Spinal cord (tissue), 10 donors: ENCODE data around the gene FAM136A. TPM values are rescaled to one million over a fixed set of nuclear protein-coding genes. Genes with fewer than 3 reads are reported as not detected.

ENCODE experiments used
- DNase-seq, 6 donors: peaks; one replicate each; pipeline versions ENCODE4 v3.0.0 to v3.0.0-alpha.2; 2013 to 2015; ENCODE audit warnings: low spot score in 6 of 6, low read depth in 4 of 6
- H3K27ac ChIP-seq: one replicate; pipeline ENCODE4 v1.5.1; 2013; ENCODE audit warnings: low read depth, low read length, control low read depth
- H3K27me3 ChIP-seq: one replicate; pipeline ENCODE4 v1.6.1; 2013; ENCODE audit warnings: low read length; ENCODE audit not compliant: control insufficient read depth, insufficient read depth
- H3K36me3 ChIP-seq: one replicate; pipeline ENCODE4 v1.6.1; 2013; ENCODE audit warnings: low read length; ENCODE audit not compliant: control insufficient read depth, insufficient read depth
- H3K4me1 ChIP-seq: one replicate; pipeline ENCODE4 v1.6.1; 2013; ENCODE audit warnings: low read length; ENCODE audit not compliant: control insufficient read depth, insufficient read depth
- H3K4me3 ChIP-seq: one replicate; pipeline ENCODE4 v1.5.1; 2013; ENCODE audit warnings: low read depth, low read length, control low read depth
- H3K9me3 ChIP-seq: one replicate; pipeline ENCODE4 v1.6.1; 2013; ENCODE audit warnings: low read length; ENCODE audit not compliant: control insufficient read depth, insufficient read depth
- WGBS: methylation state at CpG from one replicate; pipeline ENCODE4 v1.1.5; 2013; ENCODE audit warnings: missing lambda C conversion rate; ENCODE audit not compliant: insufficient coverage; 5-methylcytosine and 5-hydroxymethylcytosine counted together
- polyA plus RNA-seq, 2 donors: library from polyadenylated mRNA; unstranded; fragments of 120-200 nt; gene quantifications; one replicate each; pipeline ENCODE4 v1.2.1, GENCODE V29; 2013; ENCODE audit not compliant: insufficient read length in 2 of 2
- total RNA-seq, 2 donors: library from RNA; depleted of rRNA in 1 of 2; stranded (reverse); fragments of 120-200 nt in 1 of 2; fragments of >200 nt in 1 of 2; gene quantifications; one replicate each; pipeline versions ENCODE4 v1.2.3 to v1.2.4, GENCODE V29; 2013 to 2014
- donor health status: healthy.

Gene FAM136A
- total and polyA plus RNA-seq, 4 donors = 27.4 to 44.1 (median 40.0) TPM

DNA sequence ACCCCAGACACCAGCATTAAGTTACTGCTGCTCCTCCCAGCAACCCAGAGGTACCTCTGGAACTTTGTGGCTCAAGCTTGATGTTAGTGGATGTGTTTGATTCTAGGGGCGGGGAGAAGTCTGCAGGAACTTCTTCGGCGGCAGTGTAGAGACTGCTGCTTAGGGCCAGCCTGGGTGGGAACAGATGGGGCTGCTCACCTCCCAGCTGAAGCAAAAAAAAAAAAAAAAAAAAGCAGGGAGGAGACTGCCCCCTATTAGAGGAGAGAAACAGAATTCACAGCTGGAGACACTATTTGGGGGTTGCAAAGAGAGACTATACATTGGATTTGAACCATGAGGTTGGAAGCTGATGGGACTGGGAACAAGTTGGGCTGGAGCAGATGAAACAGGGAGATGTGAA lies 28.6 kb upstream of the FAM136A start:
- Histone ChIP-seq H3K27me3 (no peaks in the 10 kb centered on the region), H3K9me3 (no peaks in the 10 kb centered on the region), H3K36me3 (no peaks in the 10 kb centered on the region), H3K4me1 (no peaks in the 10 kb centered on the region), H3K27ac (no peak overlapping the region), H3K4me3 (no peak overlapping the region)
- no peak for DNase-seq
- WGBS = no CpG with 5 or more reads among the region's 3 CpGs

DNA sequence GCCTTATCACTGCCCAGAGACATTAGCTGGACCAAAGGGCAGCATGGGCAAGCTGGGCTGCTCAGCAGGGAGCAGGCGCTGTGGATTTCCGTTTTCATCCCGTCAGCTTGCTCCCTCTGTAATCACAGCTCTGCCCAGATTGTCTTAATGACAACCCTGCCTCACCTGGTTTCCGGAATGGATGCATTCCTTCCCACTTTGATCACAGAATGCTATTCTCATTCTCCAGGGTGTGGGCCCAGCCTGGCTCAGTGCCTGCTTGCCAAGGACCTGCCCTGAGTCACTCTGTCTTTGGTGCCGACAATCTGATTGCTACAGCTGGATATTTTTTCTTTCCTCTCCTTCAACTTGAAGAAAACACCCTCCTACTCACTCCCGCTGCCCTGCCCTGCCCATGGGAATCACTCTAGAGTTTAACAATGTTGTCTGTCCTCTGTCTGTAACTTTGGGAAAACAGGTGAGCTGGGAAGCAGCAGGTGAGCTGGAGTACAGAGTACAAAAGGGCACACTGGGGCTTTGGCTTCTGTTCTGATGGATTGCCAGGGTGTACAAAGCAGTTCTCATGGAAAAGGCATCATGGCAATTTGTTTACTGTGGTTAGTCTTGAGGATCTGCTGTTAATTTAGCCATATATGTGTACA lies 27.2 kb upstream of the FAM136A start:
- WGBS = 64% methylated on average over 5 of the region's 6 CpGs
- H3K36me3 ChIP-seq = no peaks in the 10 kb centered on the region
- no peaks in the 10 kb centered on the region for H3K4me1 ChIP-seq
- H3K9me3 ChIP-seq = no peaks in the 10 kb centered on the region
- no peak overlapping the region for H3K27ac ChIP-seq
- no peak for DNase-seq
- H3K4me3 ChIP-seq = no peak overlapping the region
- H3K27me3 ChIP-seq = no peaks in the 10 kb centered on the region

DNA sequence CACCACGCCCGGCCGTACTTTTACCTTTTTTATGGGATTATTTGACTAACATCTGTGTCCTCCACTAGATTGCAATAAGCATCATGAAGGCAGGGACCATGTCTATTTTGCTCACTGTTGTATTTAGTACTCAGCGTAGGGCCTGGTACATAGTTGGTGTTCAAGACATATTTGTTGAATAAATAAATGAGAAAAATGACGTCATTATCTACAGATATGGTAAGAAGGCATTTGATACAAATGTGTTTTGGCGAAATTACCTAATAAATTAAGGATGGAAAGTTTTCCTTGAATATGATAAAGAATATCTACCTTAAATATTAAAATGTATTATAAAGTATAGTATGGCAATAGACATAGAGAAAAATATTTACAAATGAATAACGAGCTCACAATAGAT lies 24.0 kb upstream of the FAM136A start:
- Histone ChIP-seq H3K27me3 (no peaks in the 10 kb centered on the region), H3K4me3 (no peak overlapping the region), H3K9me3 (no peaks in the 10 kb centered on the region), H3K4me1 (no peaks in the 10 kb centered on the region), H3K36me3 (no peaks in the 10 kb centered on the region), H3K27ac (no peak overlapping the region)
- no peak for DNase-seq
- 90% methylated on average over 2 of the region's 7 CpGs for WGBS

DNA sequence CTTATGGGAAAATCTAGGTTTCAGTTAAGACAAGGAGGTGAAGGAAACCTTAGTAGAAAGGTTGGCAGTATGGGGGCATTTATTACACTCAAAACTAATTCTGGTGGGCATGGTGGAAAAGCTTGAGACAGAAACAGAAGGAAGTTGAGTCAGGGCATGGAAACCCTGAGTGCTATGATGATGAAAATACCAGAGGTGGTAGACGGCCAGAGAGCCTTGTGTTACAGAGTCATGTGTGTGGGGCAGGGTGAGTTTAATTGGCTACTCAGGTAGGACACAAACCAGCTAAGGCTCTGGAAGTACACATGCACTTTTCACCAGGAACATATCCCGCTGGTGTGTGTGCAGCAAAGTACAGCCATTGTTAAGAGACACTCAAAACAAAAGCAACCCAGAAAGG lies 20.7 kb upstream of the FAM136A start:
- H3K9me3 ChIP-seq = no peaks in the 10 kb centered on the region
- 83% methylated on average over 2 of the region's 2 CpGs for WGBS
- H3K4me1 ChIP-seq = no peaks in the 10 kb centered on the region
- no peak for DNase-seq
- H3K36me3 ChIP-seq = no peaks in the 10 kb centered on the region
- H3K4me3 ChIP-seq = no peak overlapping the region
- H3K27me3 ChIP-seq = no peaks in the 10 kb centered on the region
- H3K27ac ChIP-seq = no peak overlapping the region

DNA sequence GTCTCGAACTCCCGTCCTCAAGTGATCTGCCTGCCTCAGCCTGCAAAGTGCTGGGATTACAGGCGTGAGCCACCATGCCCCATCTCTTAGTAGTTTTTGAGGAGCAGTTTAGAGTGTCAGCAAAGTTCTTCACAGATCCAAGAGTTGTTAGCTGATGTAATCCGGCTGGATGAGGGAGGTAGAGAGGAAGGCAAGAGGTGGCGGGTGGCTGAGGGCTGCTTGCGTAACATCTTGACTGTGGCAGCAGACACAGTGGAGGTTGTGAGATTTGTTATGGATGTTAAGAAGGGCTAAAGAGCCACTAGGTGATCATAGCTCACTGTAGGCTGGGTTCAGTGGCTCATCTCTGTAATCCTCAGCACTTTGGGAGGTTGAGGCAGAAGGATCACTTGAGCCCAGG lies 19.5 kb upstream of the FAM136A start:
- H3K36me3 ChIP-seq = no peaks in the 10 kb centered on the region
- H3K27ac ChIP-seq = no peak overlapping the region
- H3K4me3 ChIP-seq = no peak overlapping the region
- no peaks in the 10 kb centered on the region for H3K27me3 ChIP-seq
- no peaks in the 10 kb centered on the region for H3K4me1 ChIP-seq
- H3K9me3 ChIP-seq = no peaks in the 10 kb centered on the region
- no peak for DNase-seq
- WGBS = 88% methylated on average over 6 of the region's 6 CpGs

DNA sequence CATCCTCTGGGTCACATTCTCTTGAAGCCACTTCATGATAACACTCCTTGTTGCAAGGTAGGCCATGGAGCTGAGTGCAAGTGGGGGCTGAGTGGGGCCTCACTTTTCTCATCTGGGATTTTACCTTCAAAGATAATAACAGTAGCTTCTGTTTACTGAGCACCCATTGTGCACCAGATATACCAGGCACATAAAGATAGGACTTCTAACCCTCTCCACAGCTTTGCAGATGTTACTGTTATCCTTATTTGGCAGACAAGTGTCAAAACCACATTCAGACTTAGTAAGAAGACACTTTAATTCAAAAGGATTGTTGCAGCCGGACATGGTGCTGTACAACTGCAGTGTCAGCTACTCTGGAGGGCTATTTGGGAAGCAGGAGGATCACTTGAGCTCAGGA lies 12.8 kb upstream of the FAM136A start:
- no peak overlapping the region for H3K4me3 ChIP-seq
- WGBS = 71% methylated on average over 1 of the region's 1 CpG
- H3K9me3 ChIP-seq = no peaks in the 10 kb centered on the region
- DNase-seq = no peak
- H3K36me3 ChIP-seq = no peaks in the 10 kb centered on the region
- H3K4me1 ChIP-seq = no peaks in the 10 kb centered on the region
- no peaks in the 10 kb centered on the region for H3K27me3 ChIP-seq
- no peak overlapping the region for H3K27ac ChIP-seq

DNA sequence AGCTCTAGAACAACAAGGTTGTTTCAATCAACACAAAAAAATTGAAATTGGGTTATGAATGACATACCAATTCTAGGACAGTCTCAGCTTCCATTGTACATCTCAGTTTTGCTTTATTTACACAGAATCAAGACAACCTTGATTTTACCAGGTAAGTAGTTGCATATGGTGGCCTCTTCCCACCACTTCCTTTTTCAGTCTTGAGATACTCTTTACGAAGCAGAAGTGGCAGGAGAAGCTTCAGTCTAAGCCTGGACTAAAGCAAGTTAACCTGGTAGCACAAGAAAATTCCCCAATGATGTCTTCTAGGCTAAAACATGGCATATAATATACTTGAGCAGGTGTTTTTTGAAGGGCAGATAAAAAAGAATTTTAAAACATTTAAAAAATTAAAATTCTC lies 10.7 kb upstream of the FAM136A start:
- no peak for DNase-seq
- WGBS = no CpG with 5 or more reads among the region's 1 CpG

DNA sequence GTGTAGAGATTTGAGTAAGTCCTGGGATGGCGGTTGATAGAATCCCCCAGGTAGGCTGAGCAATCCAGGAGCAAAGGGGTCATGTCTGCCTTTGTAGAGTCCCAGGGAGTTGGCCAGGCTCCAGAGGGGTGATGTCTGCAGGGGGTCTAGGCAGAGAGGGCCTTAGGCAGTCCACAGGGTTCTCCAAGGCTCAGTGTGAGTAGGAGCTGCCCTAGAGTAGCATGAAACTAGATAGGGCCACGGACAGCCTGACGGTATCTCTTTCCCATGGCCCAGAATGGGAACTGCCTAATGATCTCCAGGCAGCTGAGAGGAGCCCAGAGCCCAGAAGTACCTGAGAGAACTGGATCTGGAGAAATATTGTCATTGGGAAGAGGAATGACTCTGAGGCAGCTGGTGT lies 9.0 kb upstream of the FAM136A start:
- Histone ChIP-seq H3K9me3 (no peaks in the 10 kb centered on the region), H3K36me3 (no peaks in the 10 kb centered on the region), H3K4me1 (no peaks in the 10 kb centered on the region), H3K27ac (no peak overlapping the region), H3K27me3 (no peaks in the 10 kb centered on the region), H3K4me3 (no peak overlapping the region)
- WGBS = 88% methylated on average over 3 of the region's 3 CpGs
- no peak for DNase-seq

More for the DNA sequence above, 10.7 kb upstream of the FAM136A start:
- H3K27ac ChIP-seq = no peak overlapping the region
- no peaks in the 10 kb centered on the region for H3K9me3 ChIP-seq
- no peaks in the 10 kb centered on the region for H3K36me3 ChIP-seq
- no peak overlapping the region for H3K4me3 ChIP-seq
- H3K4me1 ChIP-seq = no peaks in the 10 kb centered on the region
- H3K27me3 ChIP-seq = no peaks in the 10 kb centered on the region

DNA sequence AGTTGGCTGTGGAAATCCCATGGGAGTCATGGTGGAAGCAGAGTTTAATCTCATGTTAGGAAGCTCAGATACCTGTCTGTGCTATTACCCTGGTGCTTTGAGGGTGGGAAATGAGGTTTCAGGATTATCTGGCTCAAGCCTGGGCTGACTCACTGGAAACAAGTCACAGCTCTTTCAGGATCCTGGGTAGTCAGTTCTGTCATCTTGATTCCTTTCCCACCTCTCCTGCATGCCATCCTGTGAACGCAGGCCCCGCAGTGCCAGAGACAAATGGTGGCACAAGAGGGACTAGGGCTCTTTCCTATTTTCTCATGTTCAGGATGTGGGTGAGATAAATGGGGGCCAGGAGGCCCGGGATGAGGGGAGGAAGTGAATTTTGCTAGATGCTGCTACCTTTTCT lies 3.7 kb upstream of the FAM136A start:
- Histone ChIP-seq H3K9me3 (no peaks in the 10 kb centered on the region), H3K36me3 (no peaks in the 10 kb centered on the region), H3K4me1 (peaks cover 25% of the 10 kb centered on the region), H3K27me3 (no peaks in the 10 kb centered on the region), H3K27ac (no peak overlapping the region), H3K4me3 (no peak overlapping the region)
- DNase-seq = no peak
- no CpG with 5 or more reads among the region's 3 CpGs for WGBS

DNA sequence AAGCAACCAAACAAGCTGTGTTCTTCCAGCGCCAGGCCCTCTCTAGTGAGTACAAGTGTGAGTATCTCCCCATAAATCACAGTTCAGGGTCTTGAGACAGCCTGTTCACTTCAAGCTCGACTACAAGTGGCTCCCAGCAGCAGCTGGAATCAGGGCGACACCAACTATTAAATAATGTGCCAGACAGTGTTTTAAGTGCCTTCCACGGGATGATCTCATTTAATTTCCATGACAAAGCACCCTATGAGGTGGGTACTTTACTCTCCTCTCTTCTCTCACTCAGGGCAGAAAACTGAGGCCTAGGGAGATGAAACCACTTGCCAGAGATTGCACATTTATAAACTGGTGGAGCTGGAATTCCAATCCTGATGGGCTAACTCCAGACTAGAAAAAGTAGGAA lies 2.6 kb upstream of the FAM136A start:
- Histone ChIP-seq H3K4me1 (peaks cover 25% of the 10 kb centered on the region), H3K27ac (no peak overlapping the region), H3K36me3 (peaks cover 4% of the 10 kb centered on the region), H3K4me3 (no peak overlapping the region), H3K9me3 (no peaks in the 10 kb centered on the region), H3K27me3 (no peaks in the 10 kb centered on the region)
- 16% methylated on average over 4 of the region's 4 CpGs for WGBS
- peak in 3 of 6 donors; percentile 6 to 49 (median 44) for DNase-seq
